Thyroid gland (tissue), 4 donors: Measurements from ENCODE around the gene HOXD12.

Experiments
- CTCF ChIP-seq, 6 experiments: fragments of 200-600 bp in 3 of 6; fragments of 450-650 bp in 3 of 6; sonication (generic) in 3 of 6; IDR thresholded peaks; one replicate each; pipeline ENCODE4 v1.5.1; 2016 to 2019; ENCODE audit warnings: antibody characterized with exemption in 6 of 6, mild to moderate bottlenecking in 2 of 6, inconsistent platforms in 1 of 6, moderate library complexity in 1 of 6
- POLR2A ChIP-seq, 2 donors: fragments of 450-650 bp; IDR thresholded peaks; one replicate each; pipeline ENCODE4 v1.6.1; 2017; ENCODE audit warnings: antibody characterized with exemption in 2 of 2, mild to moderate bottlenecking in 2 of 2, moderate library complexity in 1 of 2

GRCh38 chr2:176098366-176099158 is 1.0 kb upstream of the HOXD12 start:
- no peak for TF ChIP-seq CTCF (IDR thresholded peaks at IDR 0.05)
- TF ChIP-seq POLR2A (IDR thresholded peaks at IDR 0.05): no peak
